CD4-positive, alpha-beta T cell treated with Interleukin-17A for 4 hours (primary cell): ENCODE data around the gene RNF10.
"Not testable (repeated sequence)": the region's sequence is repeated elsewhere in the genome, so short reads cannot be mapped to it uniquely, and the experiment has no call there.

Experiments
- DNase-seq: peaks from one replicate; pipeline ENCODE4 v3.0.0-alpha.2; 2020; ENCODE audit warnings: mixed read lengths

RNF10 gene

GRCh38 chr12:120534203-120534702 lies at the start of gene RNF10:
Gene RNF10, plus strand, starts transcription at chr12:120534356. Its CDS starts 456 bp downstream, at chr12:120534812.
- peak; percentile 76 for DNase-seq

- no peak for DNase-seq
Measured at GRCh38 chr12:120485961-120486881, 47.9 kb upstream of the RNF10 start.

- DNase-seq = not testable (repeated sequence)
Measured at GRCh38 chr12:120487552-120487951, 46.6 kb upstream of the RNF10 start.

GRCh38 chr12:120488057-120488640 lies 46.0 kb upstream of the RNF10 start:
- no peak for DNase-seq

- no peak for DNase-seq
Measured at GRCh38 chr12:120489018-120489417, 45.1 kb upstream of the RNF10 start.

GRCh38 chr12:120490325-120490724 lies 43.8 kb upstream of the RNF10 start:
- no peak for DNase-seq

- no peak for DNase-seq
Measured at GRCh38 chr12:120490833-120491512, 43.2 kb upstream of the RNF10 start.

GRCh38 chr12:120495186-120495730 lies 38.9 kb upstream of the RNF10 start:
- no peak for DNase-seq

- DNase-seq = peak; percentile 98
Measured at GRCh38 chr12:120495731-120496412, 38.3 kb upstream of the RNF10 start, which contains the start of gene DYNLL1. Gene DYNLL1, plus strand, starts transcription at chr12:120496113. Its CDS starts 309 bp downstream, at chr12:120496422.

- DNase-seq = peak; percentile 68
Measured at GRCh38 chr12:120496413-120497340, 37.5 kb upstream of the RNF10 start.

- no peak for DNase-seq
Measured at GRCh38 chr12:120497524-120498150, 36.5 kb upstream of the RNF10 start.

GRCh38 chr12:120498870-120499515 lies 35.2 kb upstream of the RNF10 start:
- DNase-seq = no peak

GRCh38 chr12:120500581-120500980 lies 33.6 kb upstream of the RNF10 start:
- no peak for DNase-seq

GRCh38 chr12:120504587-120504986 lies 29.6 kb upstream of the RNF10 start:
- DNase-seq = no peak

GRCh38 chr12:120508537-120508936 lies 25.6 kb upstream of the RNF10 start:
- no peak for DNase-seq

GRCh38 chr12:120514002-120514401 lies 20.2 kb upstream of the RNF10 start:
- DNase-seq = no peak

- DNase-seq = no peak
Measured at GRCh38 chr12:120515496-120515895, 18.7 kb upstream of the RNF10 start.

GRCh38 chr12:120519324-120519723 lies 14.8 kb upstream of the RNF10 start:
- DNase-seq = not testable (repeated sequence)

- no peak for DNase-seq
Measured at GRCh38 chr12:120522568-120522967, 11.6 kb upstream of the RNF10 start.
